Kidney epithelial cell (primary cell): ENCODE results near the gene TLE3. TPM values are rescaled to one million over a fixed set of nuclear protein-coding genes. Genes with fewer than 3 reads are reported as not detected.

Experiments
- DNase-seq: peaks from one replicate; pipeline ENCODE4 v3.0.0-alpha.2; 2010; ENCODE audit warnings: low read depth
- H3K27me3 ChIP-seq: 2 replicates; pipeline ENCODE4 v1.6.0; 2011; ENCODE audit warnings: low read length; ENCODE audit not compliant: control insufficient read depth, insufficient read depth
- H3K36me3 ChIP-seq: 2 replicates; pipeline ENCODE4 v1.5.1; 2011; ENCODE audit warnings: low read length; ENCODE audit not compliant: control insufficient read depth, insufficient read depth
- H3K4me3 ChIP-seq: 2 replicates; pipeline ENCODE4 v1.5.1; 2011; ENCODE audit warnings: low read depth, mild to moderate bottlenecking, control low read depth, low read length
- CTCF ChIP-seq: IDR thresholded peaks from 2 replicates; pipeline ENCODE4 v1.5.1; 2011; ENCODE audit warnings: mild to moderate bottlenecking, moderate library complexity, low read length, control low read depth, inconsistent platforms; ENCODE audit not compliant: insufficient read depth, poor library complexity, severe bottlenecking
- total RNA-seq: library from RNA; depleted of rRNA; stranded (reverse); fragments of >200 nt; gene quantifications from 2 replicates; pipeline ENCODE4 v1.2.3, GENCODE V29; 2015

Gene TLE3
- total RNA-seq, 1 donor from 2014 or later, result 67.5 TPM

DNA sequence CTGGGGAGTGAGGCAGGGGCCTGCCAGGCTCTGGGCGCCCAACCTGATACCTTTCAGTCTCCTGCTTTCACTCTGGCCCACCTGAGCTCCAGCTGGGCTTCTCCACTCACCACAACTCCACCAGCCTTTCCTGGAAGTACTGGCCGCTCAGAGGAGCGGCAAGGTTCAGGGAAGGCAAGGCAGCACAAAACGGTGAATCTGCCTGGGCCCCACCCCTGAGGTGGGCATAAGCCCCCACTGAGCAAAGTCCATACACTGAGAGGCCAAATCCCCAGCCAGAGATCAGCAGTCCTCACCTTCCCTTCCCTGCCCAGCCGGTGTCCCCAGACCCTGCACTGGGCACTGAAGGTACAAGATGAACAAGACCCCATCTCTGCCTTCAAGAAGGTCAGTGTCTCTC is 70.7 kb downstream of the TLE3 start:
- no peaks in the 10 kb centered on the region for H3K36me3 ChIP-seq
- peaks cover 27% of the 10 kb centered on the region for H3K27me3 ChIP-seq
- TF ChIP-seq CTCF, result no peak
- H3K4me3 ChIP-seq, result no peak overlapping the region
- DNase-seq, result no peak

DNA sequence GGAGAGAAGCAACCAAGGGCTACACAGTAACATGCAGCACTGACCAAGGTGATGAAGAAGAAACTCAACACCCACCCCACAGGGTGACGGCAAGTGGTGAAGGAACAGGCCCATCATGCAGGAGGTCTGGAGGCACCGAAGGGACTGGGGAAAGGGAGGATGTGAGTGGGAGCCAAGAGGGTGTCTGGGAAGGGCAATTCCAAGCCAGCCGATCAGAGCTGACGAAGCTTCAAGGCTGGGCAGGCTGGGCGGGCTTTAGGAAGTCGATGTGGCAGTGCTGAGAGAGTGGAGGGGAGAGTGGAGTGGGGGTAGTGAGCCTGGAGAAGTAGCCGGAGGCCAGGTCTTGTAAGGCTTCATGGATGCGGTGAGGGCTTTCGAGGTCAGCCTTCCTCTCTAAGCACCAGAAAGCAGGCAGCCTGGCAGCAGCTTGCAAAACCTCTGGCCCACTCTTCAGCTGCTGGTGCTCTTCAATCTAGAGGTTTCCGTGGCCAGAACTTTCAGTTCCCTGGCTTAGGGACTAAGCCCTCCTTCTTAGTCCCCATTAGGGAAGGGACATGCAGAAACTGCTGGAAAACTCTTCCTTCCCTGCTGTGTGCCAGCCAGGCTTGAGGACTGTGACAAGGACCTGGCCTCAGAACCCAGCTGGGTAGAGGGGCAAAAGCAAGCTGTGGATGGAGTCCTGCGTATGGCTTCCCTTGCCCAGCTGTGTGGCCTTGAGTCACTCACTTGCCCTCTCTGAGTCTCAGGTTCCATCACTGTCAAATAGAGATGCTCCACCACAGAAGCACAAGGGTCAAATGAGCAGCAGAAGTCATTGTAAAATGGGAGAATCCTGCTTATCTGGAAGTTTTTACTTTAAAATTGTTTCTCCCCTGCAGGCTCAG is 72.1 kb downstream of the TLE3 start:
- H3K36me3 ChIP-seq, result no peaks in the 10 kb centered on the region
- no peak overlapping the region for H3K4me3 ChIP-seq
- no peak for TF ChIP-seq CTCF
- peaks cover 24% of the 10 kb centered on the region for H3K27me3 ChIP-seq
- no peak for DNase-seq

DNA sequence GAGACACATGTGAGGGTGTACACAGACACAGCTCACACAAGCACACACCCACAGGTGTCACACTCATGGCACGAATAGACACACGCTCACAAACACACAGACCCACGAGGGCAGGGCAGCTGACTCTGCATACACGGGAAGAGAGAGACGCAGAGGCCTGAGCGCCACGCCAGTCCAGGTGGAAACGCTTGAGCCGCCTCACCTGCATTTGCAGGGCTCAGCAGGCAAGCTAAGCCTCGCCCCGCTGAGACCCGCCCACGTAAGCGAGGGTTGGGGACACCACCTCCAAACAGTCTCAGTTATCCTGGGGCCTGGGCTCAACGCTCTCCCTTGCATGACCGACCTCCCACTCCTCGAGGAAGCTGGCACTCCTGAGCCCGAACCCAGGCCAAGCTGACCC is 73.2 kb downstream of the TLE3 start:
- TF ChIP-seq CTCF, result no peak
- no peaks in the 10 kb centered on the region for H3K36me3 ChIP-seq
- no peak overlapping the region for H3K4me3 ChIP-seq
- peaks cover 24% of the 10 kb centered on the region for H3K27me3 ChIP-seq
- DNase-seq, result no peak

DNA sequence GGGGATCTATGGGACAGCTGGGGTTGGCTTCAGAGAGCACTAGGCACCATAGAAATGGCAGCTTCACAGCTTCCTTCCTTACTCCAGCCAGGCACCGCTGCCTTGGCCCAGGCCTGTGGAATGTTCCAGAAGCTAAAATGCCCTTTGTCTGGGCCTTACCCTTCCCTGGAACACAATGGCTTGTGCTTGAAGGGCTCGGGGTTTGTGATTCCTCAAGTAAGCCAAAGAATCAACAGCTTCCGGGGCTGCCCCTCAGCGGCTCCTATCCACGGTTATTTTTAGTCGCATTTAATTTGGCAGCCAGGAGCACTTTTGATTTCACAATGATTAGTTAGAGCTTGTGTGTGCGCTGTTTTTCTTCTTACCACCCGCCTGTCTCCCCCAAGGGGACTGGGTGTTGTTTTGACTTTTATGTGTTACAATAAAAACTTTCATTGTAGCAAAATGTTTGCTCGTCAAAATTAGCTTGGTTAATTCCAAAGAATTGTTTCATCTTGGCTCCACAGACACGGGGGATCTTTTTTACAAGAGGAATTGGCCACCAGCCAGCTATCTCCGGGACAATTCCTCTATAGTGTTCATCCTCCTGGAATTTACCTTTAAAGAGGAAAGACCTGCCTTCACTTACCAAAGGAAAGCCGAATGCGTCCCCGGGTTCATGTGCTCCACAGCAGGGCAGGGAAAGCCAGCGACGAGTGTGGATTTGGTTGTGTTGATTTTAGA is 73.8 kb downstream of the TLE3 start:
- Histone ChIP-seq H3K36me3 (no peaks in the 10 kb centered on the region), H3K27me3 (peaks cover 22% of the 10 kb centered on the region), H3K4me3 (no peak overlapping the region)
- TF ChIP-seq CTCF, result no peak
- DNase-seq, result no peak

DNA sequence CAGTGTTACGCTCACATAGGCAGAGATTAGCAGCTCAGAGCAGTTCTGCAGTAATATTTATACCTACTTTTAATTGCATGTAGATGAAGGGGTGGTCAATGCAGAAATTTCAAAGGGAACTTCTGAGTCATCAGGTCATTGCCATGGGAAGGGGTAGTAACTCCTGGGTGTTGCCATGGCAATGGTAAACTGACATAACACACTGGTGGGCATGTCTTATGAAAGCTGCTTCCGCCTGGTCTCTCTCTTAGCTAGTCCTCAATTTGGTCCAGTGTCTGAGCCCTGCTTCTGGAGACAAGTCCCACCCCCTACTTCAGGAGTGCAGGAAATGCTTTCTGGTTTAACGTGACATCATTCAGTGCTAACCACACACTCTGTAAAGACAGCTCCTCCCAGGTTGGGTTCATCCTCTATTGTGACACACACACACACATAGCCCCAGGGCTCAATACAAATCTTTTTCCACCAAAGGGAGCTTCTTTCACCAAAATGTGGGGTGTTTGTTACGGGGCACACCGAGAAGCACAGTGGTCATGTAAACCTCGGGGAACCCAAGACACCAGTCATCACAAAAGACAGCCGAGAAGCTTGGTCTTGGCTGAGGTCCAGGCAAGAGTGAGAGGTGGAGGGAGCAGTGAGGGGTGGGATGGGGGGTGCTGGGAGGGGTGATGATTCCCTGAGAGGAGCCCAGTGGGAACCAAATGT is 74.5 kb downstream of the TLE3 start:
- no peaks in the 10 kb centered on the region for H3K36me3 ChIP-seq
- H3K4me3 ChIP-seq, result no peak overlapping the region
- no peak for TF ChIP-seq CTCF
- peaks cover 22% of the 10 kb centered on the region for H3K27me3 ChIP-seq
- peak; percentile 55 for DNase-seq
